SK-N-SH (cell line): ENCODE measurements around the gene BRD4. TPM values are rescaled to one million over a fixed set of nuclear protein-coding genes. Genes with fewer than 3 reads are reported as not detected.

Experiments
- CTCF ChIA-PET: fragments of 300-600, 350-600 bp; formaldehyde crosslinking; extraction: SDS; loops from one replicate; lab custom pipeline; 2021; lab: Yijun Ruan, JAX
- POLR2A ChIA-PET: fragments of 350-600 bp; sonication (Branson Sonifier 250); formaldehyde crosslinking; extraction: SDS; loops from one replicate; lab custom pipeline; 2020; ENCODE audit warnings: antibody characterized with exemption, inconsistent platforms; lab: Yijun Ruan, JAX
- DNase-seq: peaks from one replicate; pipeline ENCODE4 v3.0.0; 2012
- H2AFZ ChIP-seq: fragments of 200-600 bp; sonication (generic); 2 replicates; pipeline ENCODE4 v1.8.1; 2016; ENCODE audit warnings: antibody characterized with exemption, mild to moderate bottlenecking, low read depth
- H3F3A ChIP-seq: fragments of 200-600 bp; sonication (generic); replicated peaks from 2 replicates; pipeline ENCODE3; 2016; ENCODE audit warnings: antibody characterized with exemption, mild to moderate bottlenecking; ENCODE audit not compliant: insufficient read depth
- H3K27ac ChIP-seq, 2 experiments: fragments of 200-500 bp in 1 of 2; fragments of 200-600 bp in 1 of 2; sonication (Bioruptor generic) in 1 of 2; sonication (generic), shearing (Covaris generic) in 1 of 2; 2 replicates each; pipeline versions ENCODE4 v1.5.1 to v1.6.1; 2014 to 2016; ENCODE audit warnings: low read depth in 2 of 2, inconsistent platforms in 1 of 2, low read length in 1 of 2, mild to moderate bottlenecking in 1 of 2, mixed read lengths in 1 of 2
- H3K27me3 ChIP-seq: fragments of 200-600 bp; sonication (generic), shearing (Covaris generic); 2 replicates; pipeline ENCODE4 v1.6.1; 2016; ENCODE audit warnings: mixed run types; ENCODE audit not compliant: insufficient read depth
- H3K36me3 ChIP-seq, 2 experiments: fragments of 200-500 bp in 1 of 2; fragments of 200-600 bp in 1 of 2; sonication (Bioruptor generic) in 1 of 2; sonication (generic) in 1 of 2; replicated peaks in 1 of 2; 2 replicates each; pipeline versions ENCODE3 to v1.5.1; 2014 to 2016; ENCODE audit warnings: low read length in 1 of 2, mild to moderate bottlenecking in 1 of 2; ENCODE audit not compliant: insufficient read depth in 2 of 2, control insufficient read depth in 1 of 2
- H3K4me1 ChIP-seq, 2 experiments: fragments of 200-500 bp in 1 of 2; fragments of 200-600 bp in 1 of 2; sonication (Bioruptor generic) in 1 of 2; sonication (generic), shearing (Covaris generic) in 1 of 2; 2 replicates each; pipeline versions ENCODE4 v1.5.1 to v1.6.1; 2014 to 2016; ENCODE audit warnings: low read depth in 1 of 2, low read length in 1 of 2, mixed run types in 1 of 2; ENCODE audit not compliant: insufficient read depth in 2 of 2, control insufficient read depth in 1 of 2
- H3K4me2 ChIP-seq: fragments of 200-600 bp; sonication (generic), shearing (Covaris generic); 2 replicates; pipeline ENCODE4 v1.6.1; 2017; ENCODE audit warnings: mixed run types
- H3K4me3 ChIP-seq, 2 experiments: fragments of 200-500 bp in 1 of 2; fragments of 200-600 bp in 1 of 2; sonication (Bioruptor generic) in 1 of 2; sonication (generic), shearing (Covaris generic) in 1 of 2; 2 replicates each; pipeline versions ENCODE4 v1.5.1 to v1.8.1; 2014 to 2016; ENCODE audit warnings: low read depth in 2 of 2, inconsistent platforms in 1 of 2, low read length in 1 of 2, mild to moderate bottlenecking in 1 of 2, mixed read lengths in 1 of 2, moderate library complexity in 1 of 2
- H3K79me2 ChIP-seq: fragments of 200-600 bp; sonication (generic); 2 replicates; pipeline ENCODE4 v1.8.1; 2017; ENCODE audit warnings: mild to moderate bottlenecking; ENCODE audit not compliant: insufficient read depth
- H3K9ac ChIP-seq: fragments of 200-600 bp; sonication (generic); 2 replicates; pipeline ENCODE4 v1.6.1; 2017; ENCODE audit warnings: mixed run types
- H3K9me2 ChIP-seq: fragments of 200-600 bp; sonication (generic); 2 replicates; pipeline ENCODE4 v1.6.1; 2017; ENCODE audit warnings: mixed run types
- H3K9me3 ChIP-seq: fragments of 200-600 bp; sonication (generic); 2 replicates; pipeline ENCODE4 v1.6.1; 2017; ENCODE audit warnings: mixed run types, mild to moderate bottlenecking, moderate library complexity
- H4K20me1 ChIP-seq: fragments of 200-600 bp; sonication (generic); 2 replicates; pipeline ENCODE4 v1.6.1; 2017; ENCODE audit warnings: mild to moderate bottlenecking, mixed run types; ENCODE audit not compliant: insufficient read depth
- CHD2 ChIP-seq: fragments of 150-350 bp; IDR thresholded peaks from 2 replicates; pipeline ENCODE4 v1.6.1; 2018; ENCODE audit warnings: low read length; ENCODE audit not compliant: partially characterized antibody
- CTCF ChIP-seq: fragments of 200-600 bp; sonication (generic); IDR thresholded peaks from 2 replicates; pipeline ENCODE4 v1.6.1; 2017; ENCODE audit warnings: antibody characterized with exemption, mild to moderate bottlenecking, moderate library complexity
- ELF1 ChIP-seq: IDR thresholded peaks from 2 replicates; pipeline ENCODE4 v1.4.0; 2012
- EP300 ChIP-seq, 2 experiments: IDR thresholded peaks; 2 replicates each; pipeline versions ENCODE4 v1.4.0 to v1.6.1; 2012; ENCODE audit warnings: borderline replicate concordance in 1 of 2, low read depth in 1 of 2, low read length in 1 of 2
- EZH2phosphoT487 ChIP-seq: fragments of 200-600 bp; sonication (generic); IDR thresholded peaks from 2 replicates; pipeline ENCODE4 v1.6.1; 2017; ENCODE audit warnings: low read depth, mixed run types, mild to moderate bottlenecking, antibody characterized with exemption, moderate library complexity, borderline replicate concordance
- FOSL2 ChIP-seq: IDR thresholded peaks from 2 replicates; pipeline ENCODE4 v1.4.0; 2012; ENCODE audit warnings: low read depth, mild to moderate bottlenecking, moderate library complexity, borderline replicate concordance
- FOXJ3 ChIP-seq: sonication (generic); formaldehyde crosslinking; IDR thresholded peaks from 2 replicates; pipeline ENCODE4 v1.5.1; 2020; ENCODE audit warnings: mild to moderate bottlenecking, missing genetic modification reagents
- FOXM1 ChIP-seq: IDR thresholded peaks from 2 replicates; pipeline ENCODE4 v1.4.0; 2012; ENCODE audit warnings: low read depth, mild to moderate bottlenecking
- GABPA ChIP-seq: IDR thresholded peaks from 2 replicates; pipeline ENCODE4 v1.4.0; 2012; ENCODE audit warnings: low read depth, mild to moderate bottlenecking
- GATA2 ChIP-seq: sonication (generic); formaldehyde crosslinking; IDR thresholded peaks from 2 replicates; pipeline ENCODE4 v1.5.0; 2020; ENCODE audit warnings: mild to moderate bottlenecking, missing genetic modification reagents
- MAX ChIP-seq: IDR thresholded peaks from 2 replicates; pipeline ENCODE4 v1.4.0; 2012; ENCODE audit warnings: low read depth
- MEF2A ChIP-seq: IDR thresholded peaks from 2 replicates; pipeline ENCODE4 v1.4.0; 2012; ENCODE audit warnings: low read depth, borderline replicate concordance
- MXI1 ChIP-seq: IDR thresholded peaks from 2 replicates; pipeline ENCODE4 v1.6.1; 2012; ENCODE audit warnings: mild to moderate bottlenecking, low read depth, low read length, improper control_type of control experiment
- PBX3 ChIP-seq: IDR thresholded peaks from 2 replicates; pipeline ENCODE4; 2012
- POLR2AphosphoS5 ChIP-seq: IDR thresholded peaks from 2 replicates; pipeline ENCODE4 v1.6.1; 2012; ENCODE audit warnings: low read depth, low read length
- RAD21 ChIP-seq: IDR thresholded peaks from 2 replicates; pipeline ENCODE4 v1.6.1; 2012; ENCODE audit warnings: mild to moderate bottlenecking, low read length
- RCOR1 ChIP-seq: fragments of 150-350 bp; IDR thresholded peaks from 2 replicates; pipeline ENCODE4 v1.6.1; 2017; ENCODE audit warnings: antibody characterized with exemption, low read length
- SIN3A ChIP-seq: IDR thresholded peaks from 2 replicates; pipeline ENCODE4 v1.6.1; 2012; ENCODE audit warnings: low read depth, mild to moderate bottlenecking, low read length, moderate library complexity, borderline replicate concordance
- SMC3 ChIP-seq: IDR thresholded peaks from 2 replicates; pipeline ENCODE4 v1.6.1; 2012; ENCODE audit warnings: low read depth, low read length, improper control_type of control experiment
- TAF1 ChIP-seq: IDR thresholded peaks from 2 replicates; pipeline ENCODE4 v1.6.1; 2012; ENCODE audit warnings: low read depth, mild to moderate bottlenecking, low read length, moderate library complexity, borderline replicate concordance
- TCF12 ChIP-seq: IDR thresholded peaks from 2 replicates; pipeline ENCODE4 v1.4.0; 2012
- TEAD4 ChIP-seq: IDR thresholded peaks from 2 replicates; pipeline ENCODE4 v1.4.0; 2012; ENCODE audit warnings: mild to moderate bottlenecking, borderline replicate concordance; ENCODE audit not compliant: insufficient read depth
- USF2 ChIP-seq: fragments of 150-350 bp; IDR thresholded peaks from 2 replicates; pipeline ENCODE4 v1.6.1; 2017; ENCODE audit warnings: antibody characterized with exemption, low read length, low read depth, borderline replicate concordance
- YY1 ChIP-seq: IDR thresholded peaks from 2 replicates; pipeline ENCODE4 v1.4.0; 2012; ENCODE audit warnings: low read depth, mild to moderate bottlenecking
- ZBTB33 ChIP-seq: IDR thresholded peaks from 2 replicates; pipeline ENCODE4 v1.4.0; 2012; ENCODE audit warnings: low read depth, borderline replicate concordance
- WGBS: methylation state at CpG from one replicate; pipeline ENCODE4 v1.1.6; 2017; ENCODE audit warnings: low lambda C conversion rate; 5-methylcytosine and 5-hydroxymethylcytosine counted together
- polyA plus RNA-seq, 3 experiments: library from polyadenylated mRNA; depleted of rRNA; stranded (reverse); fragments of >200 nt; gene quantifications; 2 replicates each; pipeline ENCODE4 v1.2.3, GENCODE V29; 2012

Gene BRD4
- polyA plus RNA-seq, 1 of the 3 experiments (the other 2 are of a cell fraction), result 10.0 TPM

GRCh38 chr19:15296353-15296752, 36.0 kb downstream of the BRD4 start:
- peak; percentile 52 for DNase-seq
- Histone ChIP-seq H3K36me3 (peaks cover 0 to 10% of the 10 kb centered on the region in 2 experiments), H4K20me1 (peaks cover 100% of the 10 kb centered on the region), H3K79me2 (peaks cover 100% of the 10 kb centered on the region), H3K4me1 (peaks cover 58 to 77% of the 10 kb centered on the region in 2 experiments), H3K9ac (no peak overlapping the region), H2AFZ (no peak overlapping the region), H3K27me3 (no peaks in the 10 kb centered on the region), H3K4me3 (no peak overlapping the region), H3F3A (peaks cover 8% of the 10 kb centered on the region), H3K9me3 (no peaks in the 10 kb centered on the region), H3K27ac (peak overlapping the region; percentile 4 to 84; a peak in 3 of 4 replicates), H3K4me2 (no peak overlapping the region), H3K9me2 (no peaks in the 10 kb centered on the region)
- TF ChIP-seq FOXM1, result no peak
- TF ChIP-seq EP300 (IDR thresholded peaks at IDR 0.05; ENCODE audit: borderline replicate concordance in 1 of 2, low read depth in 1 of 2, low read length in 1 of 2), result peak in 1 of 2 experiments; percentile 78; a peak in 2 of 4 replicates
- no peak for TF ChIP-seq TEAD4
- no peak for TF ChIP-seq SIN3A
- no peak for TF ChIP-seq FOSL2
- peak; percentile 70 for TF ChIP-seq GATA2
- no peak for TF ChIP-seq TAF1
- peak; percentile 22 for TF ChIP-seq CHD2
- no peak for TF ChIP-seq GABPA
- no peak for TF ChIP-seq POLR2AphosphoS5
- no peak for TF ChIP-seq TCF12
- no peak for TF ChIP-seq ZBTB33
- TF ChIP-seq MXI1, result peak; percentile 84
- TF ChIP-seq CTCF, result no peak
- TF ChIP-seq PBX3, result no peak
- TF ChIP-seq ELF1, result no peak
- no peak for TF ChIP-seq SMC3
- TF ChIP-seq MEF2A, result no peak
- no peak for TF ChIP-seq MAX
- no peak for TF ChIP-seq EZH2phosphoT487
- no peak for TF ChIP-seq YY1
- TF ChIP-seq FOXJ3 (CRISPR knock-in tag), result no peak
- no peak for TF ChIP-seq USF2
- TF ChIP-seq RAD21, result no peak
- TF ChIP-seq RCOR1, result peak; percentile 49; the same call in 1 of the 2 replicates
- ChIA-PET POLR2A (no interaction called here), CTCF (interaction anchor here (0.8 to 2.4 kb wide), 4 partner anchors 8 to 33 kb away, joined by 3 to 7 read pairs (median 3); no protein-coding TSS in a partner anchor)
- 90% methylated on average over 8 of the region's 10 CpGs for WGBS
